ENCODE results near the gene ELN. TPM values are rescaled to one million over a fixed set of nuclear protein-coding genes. Genes with fewer than 3 reads are reported as not detected.
A peak's percentile ranks its signal among the peaks of the same experiment; 100 is the strongest.

Gene ELN
- total RNA-seq, 1 donor from 2014 or later = not detected

DNA sequence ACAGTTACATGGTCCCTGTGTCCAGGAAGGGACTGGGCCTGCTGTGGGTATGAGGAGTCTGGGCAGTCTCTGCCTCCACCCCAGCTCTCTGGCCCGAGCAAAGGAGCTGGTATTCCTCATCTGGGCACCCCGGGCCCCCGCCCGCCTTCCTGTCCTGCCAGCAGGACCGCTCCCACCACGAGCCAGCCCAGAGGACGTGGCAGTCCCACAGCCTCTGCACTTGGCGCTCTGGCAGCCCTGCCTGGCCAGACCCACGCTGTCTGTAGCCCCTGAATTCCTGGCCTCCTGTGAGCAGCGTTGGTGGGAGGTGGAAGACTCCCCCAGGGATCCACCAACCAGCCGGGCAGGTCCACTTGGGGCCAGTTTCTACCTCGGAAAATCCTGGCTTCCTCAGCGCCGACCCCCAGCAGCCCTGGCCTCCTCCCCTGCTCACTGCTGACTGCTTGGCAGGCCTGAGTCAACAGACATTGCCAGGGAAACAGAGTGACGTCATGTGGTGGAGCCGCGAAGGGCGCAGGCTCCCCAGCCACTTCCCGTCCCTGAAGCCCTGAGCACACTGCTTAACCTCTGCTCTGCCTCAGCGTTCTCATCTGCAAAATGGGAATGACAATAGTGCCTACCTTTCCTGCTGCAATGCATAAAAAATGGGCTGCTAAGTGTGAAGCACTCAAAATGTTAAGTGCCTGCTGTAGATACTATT lies 34.0 kb downstream of the ELN start:
- H3K4me3 Mint-ChIP-seq = no peak overlapping the region

DNA sequence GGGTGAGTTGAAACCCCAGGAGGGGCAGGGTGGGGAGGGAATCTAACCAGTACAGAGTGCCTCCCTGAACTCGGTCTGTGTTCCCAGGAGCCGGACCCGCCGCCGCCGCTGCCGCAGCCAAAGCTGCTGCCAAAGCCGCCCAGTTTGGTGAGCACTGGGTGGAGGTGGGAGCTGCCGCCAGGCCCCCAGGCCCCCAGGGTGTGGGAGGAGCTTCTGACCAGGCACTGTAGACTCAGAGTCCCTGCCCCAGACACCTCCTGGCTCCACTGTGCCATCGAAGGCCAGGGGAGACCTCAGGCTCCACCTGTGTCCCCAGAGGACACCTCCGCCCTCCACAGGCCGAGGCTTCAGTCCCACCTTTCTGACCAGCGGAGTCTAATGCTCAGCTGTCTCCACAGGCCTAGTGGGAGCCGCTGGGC lies 35.3 kb downstream of the ELN start:
- H3K4me3 Mint-ChIP-seq = no peak overlapping the region
- intact Hi-C loops (cut with micrococcal nuclease) = no loop called here
- no peaks in the 10 kb centered on the region for H3K9me3 Mint-ChIP-seq
- DNase-seq = no peak
- no peak overlapping the region for H3K27ac Mint-ChIP-seq
- no peaks in the 10 kb centered on the region for H3K36me3 Mint-ChIP-seq (ENCODE audit: low read depth)
- peaks cover under 1% of the 10 kb centered on the region for H3K27me3 Mint-ChIP-seq
- H3K4me1 Mint-ChIP-seq = peaks cover 5% of the 10 kb centered on the region

More for the DNA sequence above, 34.0 kb downstream of the ELN start:
- intact Hi-C loops (cut with micrococcal nuclease) = no loop called here
- Mint-ChIP-seq H3K27me3 (peaks cover 5% of the 10 kb centered on the region), H3K36me3 (ENCODE audit: low read depth) (no peaks in the 10 kb centered on the region), H3K4me1 (peaks cover 2% of the 10 kb centered on the region), H3K9me3 (no peaks in the 10 kb centered on the region), H3K27ac (peak overlapping the region; percentile 78)
- DNase-seq = peak; percentile 82

DNA sequence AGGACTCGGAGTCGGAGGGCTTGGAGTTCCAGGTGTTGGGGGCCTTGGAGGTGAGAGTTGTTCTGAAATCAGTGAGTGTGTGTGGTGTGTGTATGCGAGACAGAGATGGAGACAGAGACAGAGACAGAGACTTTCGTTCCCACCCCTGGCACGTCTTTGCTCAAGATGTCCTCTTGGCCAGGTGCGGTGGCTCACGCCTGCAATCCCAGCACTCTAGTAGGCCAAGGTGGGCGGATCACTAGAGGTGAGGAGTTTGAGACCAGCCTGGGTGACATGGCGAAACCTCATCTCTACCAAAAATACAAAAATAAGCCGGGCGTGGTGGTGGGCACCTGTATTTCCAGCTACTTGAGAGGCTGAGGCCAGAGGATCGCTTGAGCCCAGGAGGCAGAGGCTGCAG lies 35.7 kb downstream of the ELN start:
- Mint-ChIP-seq H3K27me3 (no peaks in the 10 kb centered on the region), H3K27ac (no peak overlapping the region), H3K4me3 (no peak overlapping the region), H3K36me3 (ENCODE audit: low read depth) (no peaks in the 10 kb centered on the region), H3K4me1 (peaks cover 5% of the 10 kb centered on the region), H3K9me3 (no peaks in the 10 kb centered on the region)
- no peak for DNase-seq
- intact Hi-C loops (cut with micrococcal nuclease) = no loop called here

DNA sequence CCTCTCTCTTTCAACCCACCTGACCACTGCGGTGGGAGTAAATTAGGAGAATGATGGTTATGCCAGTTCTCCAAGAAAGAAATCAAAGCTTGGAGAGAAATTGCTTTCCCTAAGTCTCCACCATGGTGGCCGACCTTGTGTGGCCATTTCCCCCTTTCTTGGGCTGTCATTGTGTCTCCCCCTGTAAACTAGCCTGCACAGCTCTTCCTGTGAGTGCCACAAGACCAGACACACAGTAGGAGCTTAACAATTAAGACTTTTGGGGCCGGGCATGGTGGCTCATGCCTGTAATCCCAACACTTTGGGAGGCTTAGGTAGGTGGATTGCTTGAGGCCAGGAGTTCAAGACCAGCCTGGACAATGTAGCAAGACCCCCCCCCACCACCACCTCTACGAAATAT lies 36.7 kb downstream of the ELN start:
- intact Hi-C loops (cut with micrococcal nuclease) = loop anchor here (5.0 kb wide), 1 partner anchor 143 kb away; no protein-coding TSS in a partner anchor
- Mint-ChIP-seq H3K9me3 (no peaks in the 10 kb centered on the region), H3K4me3 (no peak overlapping the region), H3K27me3 (no peaks in the 10 kb centered on the region), H3K36me3 (ENCODE audit: low read depth) (no peaks in the 10 kb centered on the region), H3K4me1 (peaks cover 5% of the 10 kb centered on the region), H3K27ac (no peak overlapping the region)
- DNase-seq = no peak

DNA sequence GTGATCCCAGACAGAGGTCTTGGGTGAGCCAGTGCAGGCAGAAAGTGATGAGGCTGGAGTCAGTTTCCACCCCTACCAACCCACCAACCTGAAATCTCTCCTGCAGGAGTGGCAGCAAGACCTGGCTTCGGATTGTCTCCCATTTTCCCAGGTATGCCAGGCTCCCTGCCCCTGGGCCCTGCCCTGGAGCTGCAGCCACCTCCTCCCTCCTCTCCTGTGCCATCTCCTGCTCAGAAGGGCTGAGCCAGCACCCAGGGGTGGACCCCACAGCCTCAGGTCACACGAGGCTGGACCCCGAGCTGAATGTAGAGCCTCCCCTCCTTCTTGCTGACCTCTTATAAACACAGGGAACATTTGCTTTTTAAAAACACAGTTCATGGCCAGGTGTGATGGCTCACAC lies 38.7 kb downstream of the ELN start:
- Mint-ChIP-seq H3K27ac (no peak overlapping the region), H3K27me3 (no peaks in the 10 kb centered on the region), H3K4me1 (peaks cover 8% of the 10 kb centered on the region), H3K36me3 (ENCODE audit: low read depth) (no peaks in the 10 kb centered on the region), H3K9me3 (no peaks in the 10 kb centered on the region), H3K4me3 (no peak overlapping the region)
- no peak for DNase-seq
- intact Hi-C loops (cut with micrococcal nuclease) = loop anchor here (5.0 kb wide), 1 partner anchor 141 kb away; no protein-coding TSS in a partner anchor

DNA sequence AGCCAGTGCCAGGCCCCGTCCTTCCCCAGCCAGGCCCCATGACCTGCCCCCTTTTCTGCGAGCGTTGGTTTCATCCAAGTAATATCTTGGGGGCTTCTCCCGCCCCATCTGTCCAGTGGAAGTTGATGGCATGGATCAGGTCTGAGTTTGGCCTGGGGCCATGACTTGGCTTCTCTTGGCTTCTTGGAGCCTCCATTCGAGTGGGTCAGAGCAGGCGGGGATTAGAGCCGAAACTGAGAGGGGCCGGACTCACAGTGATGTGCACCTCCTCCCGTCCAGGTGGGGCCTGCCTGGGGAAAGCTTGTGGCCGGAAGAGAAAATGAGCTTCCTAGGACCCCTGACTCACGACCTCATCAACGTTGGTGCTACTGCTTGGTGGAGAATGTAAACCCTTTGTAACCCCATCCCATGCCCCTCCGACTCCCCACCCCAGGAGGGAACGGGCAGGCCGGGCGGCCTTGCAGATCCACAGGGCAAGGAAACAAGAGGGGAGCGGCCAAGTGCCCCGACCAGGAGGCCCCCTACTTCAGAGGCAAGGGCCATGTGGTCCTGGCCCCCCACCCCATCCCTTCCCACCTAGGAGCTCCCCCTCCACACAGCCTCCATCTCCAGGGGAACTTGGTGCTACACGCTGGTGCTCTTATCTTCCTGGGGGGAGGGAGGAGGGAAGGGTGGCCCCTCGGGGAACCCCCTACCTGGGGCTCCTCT lies 40.6 kb downstream of the ELN start:
- H3K27ac Mint-ChIP-seq = peak overlapping the region; percentile 5
- DNase-seq = no peak
- peaks cover 7% of the 10 kb centered on the region for H3K4me1 Mint-ChIP-seq
- H3K36me3 Mint-ChIP-seq (ENCODE audit: low read depth) = no peaks in the 10 kb centered on the region
- no peaks in the 10 kb centered on the region for H3K27me3 Mint-ChIP-seq
- no peak overlapping the region for H3K4me3 Mint-ChIP-seq
- intact Hi-C loops (cut with micrococcal nuclease) = loop anchor here (1.0 to 5.0 kb wide), 4 partner anchors 14 to 333 kb away; partner anchors contain the start of genes EIF4H and LIMK1
- H3K9me3 Mint-ChIP-seq = no peaks in the 10 kb centered on the region

DNA sequence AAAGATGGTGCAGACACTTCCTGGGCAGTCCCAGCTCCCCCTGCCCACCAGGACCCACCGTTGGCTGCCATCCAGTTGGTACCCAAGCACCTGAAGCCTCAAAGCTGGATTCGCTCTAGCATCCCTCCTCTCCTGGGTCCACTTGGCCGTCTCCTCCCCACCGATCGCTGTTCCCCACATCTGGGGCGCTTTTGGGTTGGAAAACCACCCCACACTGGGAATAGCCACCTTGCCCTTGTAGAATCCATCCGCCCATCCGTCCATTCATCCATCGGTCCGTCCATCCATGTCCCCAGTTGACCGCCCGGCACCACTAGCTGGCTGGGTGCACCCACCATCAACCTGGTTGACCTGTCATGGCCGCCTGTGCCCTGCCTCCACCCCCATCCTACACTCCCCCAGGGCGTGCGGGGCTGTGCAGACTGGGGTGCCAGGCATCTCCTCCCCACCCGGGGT lies 41.1 kb downstream of the ELN start:
- H3K4me3 Mint-ChIP-seq = no peak overlapping the region
- peaks cover 7% of the 10 kb centered on the region for H3K4me1 Mint-ChIP-seq
- intact Hi-C loops (cut with micrococcal nuclease) = loop anchor here (2.0 to 5.0 kb wide), 3 partner anchors 14 to 138 kb away; partner anchors contain the start of genes EIF4H and LIMK1
- H3K9me3 Mint-ChIP-seq = no peaks in the 10 kb centered on the region
- H3K27me3 Mint-ChIP-seq = no peaks in the 10 kb centered on the region
- H3K27ac Mint-ChIP-seq = no peak overlapping the region
- DNase-seq = no peak
- no peaks in the 10 kb centered on the region for H3K36me3 Mint-ChIP-seq (ENCODE audit: low read depth)

DNA sequence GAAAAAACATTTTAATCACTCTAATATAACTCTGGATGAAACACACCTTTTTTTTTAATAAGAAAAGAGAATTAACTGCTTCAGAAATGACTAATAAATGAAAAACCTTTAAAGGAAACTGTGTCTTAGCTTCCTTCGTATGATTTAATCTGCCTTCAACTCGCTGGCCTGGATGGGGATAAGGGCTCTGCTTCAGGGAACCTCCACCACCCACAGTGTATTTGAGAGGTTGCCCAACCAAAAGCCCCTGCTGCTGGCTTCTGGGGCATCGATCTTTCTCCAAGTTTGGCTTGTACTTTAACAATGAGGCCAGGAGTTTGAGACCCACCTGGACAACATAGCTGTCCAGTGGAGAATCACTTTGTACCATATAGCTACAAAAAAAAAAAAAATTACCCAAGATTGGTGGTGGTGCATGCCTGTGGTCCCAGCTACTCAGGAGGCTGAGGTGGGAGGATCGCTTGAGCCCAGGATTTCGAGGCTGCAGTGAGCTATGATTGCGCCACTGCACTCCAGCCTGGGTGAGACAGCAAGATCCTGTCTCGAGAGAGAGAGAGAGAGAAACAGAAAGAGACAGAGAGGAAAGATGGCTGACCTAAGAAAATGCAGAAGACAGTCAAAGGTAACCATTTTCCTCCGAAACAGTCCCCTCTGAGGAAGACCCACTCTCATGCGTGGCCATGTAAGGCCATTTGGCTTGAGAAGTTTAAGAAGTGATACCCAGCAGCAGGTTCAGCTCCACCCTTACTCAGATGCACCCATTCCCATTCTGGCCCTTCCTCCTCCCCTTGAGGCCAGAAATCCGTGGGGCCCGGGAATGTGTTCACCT lies 42.0 kb downstream of the ELN start:
- Mint-ChIP-seq H3K4me3 (no peak overlapping the region), H3K4me1 (peaks cover 7% of the 10 kb centered on the region), H3K9me3 (no peaks in the 10 kb centered on the region), H3K27ac (no peak overlapping the region), H3K27me3 (no peaks in the 10 kb centered on the region), H3K36me3 (ENCODE audit: low read depth) (no peaks in the 10 kb centered on the region)
- DNase-seq = no peak
- intact Hi-C loops (cut with micrococcal nuclease) = loop anchor here (2.0 to 5.0 kb wide), 3 partner anchors 13 to 137 kb away; partner anchors contain the start of genes EIF4H and LIMK1

DNA sequence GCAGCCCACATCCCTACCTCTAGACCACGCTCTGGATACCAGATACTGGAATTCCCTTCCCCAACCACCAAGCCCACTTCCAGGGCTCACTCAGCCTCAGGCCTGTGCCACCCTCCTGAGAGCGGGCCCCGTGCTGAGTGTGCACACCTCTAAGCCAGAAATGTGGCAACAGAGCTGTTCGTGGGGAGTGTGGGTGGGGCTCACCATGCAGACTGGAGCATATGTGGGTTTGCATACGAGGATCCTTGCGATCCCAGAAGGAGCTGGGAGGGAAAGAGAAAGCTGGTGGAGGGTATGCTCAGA lies 42.6 kb downstream of the ELN start:
- peak overlapping the region; percentile 37 for H3K27ac Mint-ChIP-seq
- no peaks in the 10 kb centered on the region for H3K36me3 Mint-ChIP-seq (ENCODE audit: low read depth)
- H3K27me3 Mint-ChIP-seq = no peaks in the 10 kb centered on the region
- no peak overlapping the region for H3K4me3 Mint-ChIP-seq
- intact Hi-C loops (cut with micrococcal nuclease) = no loop called here
- DNase-seq = no peak
- H3K9me3 Mint-ChIP-seq = no peaks in the 10 kb centered on the region
- H3K4me1 Mint-ChIP-seq = peaks cover 7% of the 10 kb centered on the region

DNA sequence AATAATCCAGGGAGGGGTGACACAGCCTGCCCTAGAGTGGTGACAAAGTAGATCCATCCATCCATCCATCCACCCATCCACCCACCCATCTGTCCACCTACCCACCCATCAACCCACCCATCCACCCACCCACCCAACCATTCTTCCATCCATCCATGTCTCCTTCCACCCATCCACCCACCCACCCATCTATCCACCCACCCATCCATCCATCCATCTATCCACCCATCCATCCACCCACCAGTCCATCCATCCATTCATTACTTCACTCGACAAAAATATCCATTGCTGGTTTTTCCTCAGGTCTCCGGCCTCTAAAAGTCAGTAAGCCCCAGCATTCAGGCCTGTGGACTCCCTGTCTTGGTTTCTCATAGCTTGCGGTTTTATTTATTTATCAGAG lies 43.1 kb downstream of the ELN start:
- peaks cover 7% of the 10 kb centered on the region for H3K4me1 Mint-ChIP-seq
- no peak overlapping the region for H3K4me3 Mint-ChIP-seq
- no peaks in the 10 kb centered on the region for H3K36me3 Mint-ChIP-seq (ENCODE audit: low read depth)
- intact Hi-C loops (cut with micrococcal nuclease) = no loop called here
- no peaks in the 10 kb centered on the region for H3K27me3 Mint-ChIP-seq
- DNase-seq = no peak
- no peaks in the 10 kb centered on the region for H3K9me3 Mint-ChIP-seq
- no peak overlapping the region for H3K27ac Mint-ChIP-seq

DNA sequence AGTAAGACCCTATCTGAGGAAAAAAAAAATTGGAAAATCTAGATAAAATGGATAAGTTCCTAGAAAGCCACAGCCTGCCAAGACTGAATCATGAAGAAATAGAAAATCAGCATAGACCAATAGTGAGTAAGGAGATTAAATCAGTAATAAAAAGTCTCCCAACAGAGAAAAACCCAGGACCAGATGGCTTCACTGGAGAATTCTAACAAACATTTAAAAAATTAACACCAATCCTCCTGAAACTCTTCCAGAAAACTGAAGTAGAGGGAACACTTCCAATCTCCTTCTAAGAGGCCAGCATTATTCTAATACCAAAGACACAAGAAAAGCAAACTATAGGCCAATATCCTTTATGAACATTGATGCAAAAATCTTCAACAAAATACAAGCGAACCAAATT lies 46.8 kb downstream of the ELN start:
- H3K27ac Mint-ChIP-seq = no peak overlapping the region
- intact Hi-C loops (cut with micrococcal nuclease) = no loop called here
- H3K4me1 Mint-ChIP-seq = peaks cover 3% of the 10 kb centered on the region
- no peak overlapping the region for H3K4me3 Mint-ChIP-seq
- no peaks in the 10 kb centered on the region for H3K27me3 Mint-ChIP-seq
- no peak for DNase-seq
- no peaks in the 10 kb centered on the region for H3K9me3 Mint-ChIP-seq
- no peaks in the 10 kb centered on the region for H3K36me3 Mint-ChIP-seq (ENCODE audit: low read depth)

DNA sequence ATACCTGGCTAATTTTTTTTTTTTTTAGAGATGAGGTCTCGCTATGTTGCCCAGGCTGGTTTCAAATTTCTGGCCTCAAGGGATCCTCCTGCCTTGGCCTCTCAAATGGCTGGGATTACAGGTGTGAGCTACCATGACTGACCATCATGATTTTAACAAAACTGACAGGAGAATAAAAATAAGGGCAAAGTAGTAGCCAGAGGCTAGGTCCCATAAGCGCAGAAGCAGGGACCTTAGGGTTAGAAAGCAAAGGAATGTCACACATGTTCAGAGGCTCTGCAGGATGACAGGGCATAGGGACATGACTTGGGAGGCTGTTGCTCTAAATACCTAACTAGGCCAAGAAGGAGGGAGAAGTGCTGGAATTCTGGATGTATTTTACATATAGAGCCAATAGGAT lies 50.5 kb downstream of the ELN start:
- intact Hi-C loops (cut with micrococcal nuclease) = no loop called here

DNA sequence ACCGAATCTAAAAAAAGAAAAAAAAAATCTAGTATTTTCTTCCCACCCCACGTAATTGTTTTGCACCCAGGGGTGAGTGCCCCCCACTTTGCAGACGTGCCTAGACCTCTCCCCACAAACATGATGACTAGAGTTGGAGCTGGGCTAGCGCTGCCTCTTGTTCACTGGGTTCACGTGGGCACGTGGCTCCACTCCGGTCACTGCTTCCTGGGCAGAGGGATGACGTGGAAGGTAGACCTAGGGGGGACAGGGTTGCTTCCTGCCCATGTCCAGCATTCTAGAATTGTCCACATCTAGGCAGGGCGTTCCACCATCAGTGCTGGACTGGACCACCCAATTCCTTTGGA lies 54.8 kb downstream of the ELN start:
- Mint-ChIP-seq H3K4me1 (peaks cover 17% of the 10 kb centered on the region), H3K27me3 (no peaks in the 10 kb centered on the region), H3K9me3 (no peaks in the 10 kb centered on the region), H3K27ac (no peak overlapping the region), H3K36me3 (ENCODE audit: low read depth) (peaks cover 5% of the 10 kb centered on the region), H3K4me3 (peak overlapping the region; percentile 78)
- intact Hi-C loops (cut with micrococcal nuclease) = loop anchor here (1.0 to 5.0 kb wide), 5 partner anchors 12 to 370 kb away; partner anchors contain the start of genes EIF4H, GTF2IRD1 and RFC2
- no peak for DNase-seq

More for the DNA sequence above, 50.5 kb downstream of the ELN start:
- no peaks in the 10 kb centered on the region for H3K9me3 Mint-ChIP-seq
- no peak overlapping the region for H3K27ac Mint-ChIP-seq
- H3K27me3 Mint-ChIP-seq = no peaks in the 10 kb centered on the region
- no peak overlapping the region for H3K4me3 Mint-ChIP-seq
- DNase-seq = no peak
- H3K4me1 Mint-ChIP-seq = peaks cover 5% of the 10 kb centered on the region
- no peaks in the 10 kb centered on the region for H3K36me3 Mint-ChIP-seq (ENCODE audit: low read depth)

Measured in activated CD4-positive, alpha-beta T cell treated with anti-CD3 and anti-CD28 coated beads, Interleukin-2, amount 10 ng/mL, durations not matched to agents 24 days and 14 days (primary cell).